H4 (cell line): ENCODE measurements around the gene SPATA12. TPM values are rescaled to one million over a fixed set of nuclear protein-coding genes. Genes with fewer than 3 reads are reported as not detected.

Source experiments
- DNase-seq: peaks from one replicate; pipeline ENCODE4 v3.0.0-alpha.2; 2015; ENCODE audit warnings: low spot score
- total RNA-seq: library from RNA; depleted of rRNA; stranded (reverse); fragments of >200 nt; shearing (Covaris generic); gene quantifications from 2 replicates; pipeline ENCODE4 v1.2.3, GENCODE V29; 2014; rRNA removed

Gene SPATA12
- 0.14 TPM in 1 of 2 replicates, not detected in the other for total RNA-seq

GRCh38 chr3:57060089-57060821, at the start of gene SPATA12:
TSS of gene SPATA12 (plus strand) at chr3:57060664. CDS start at chr3:57073695, 13,031 bp downstream.
- peak; percentile 89 for DNase-seq

GRCh38 chr3:57011022-57011421, 49.4 kb upstream of the SPATA12 start:
- no peak for DNase-seq

DNA sequence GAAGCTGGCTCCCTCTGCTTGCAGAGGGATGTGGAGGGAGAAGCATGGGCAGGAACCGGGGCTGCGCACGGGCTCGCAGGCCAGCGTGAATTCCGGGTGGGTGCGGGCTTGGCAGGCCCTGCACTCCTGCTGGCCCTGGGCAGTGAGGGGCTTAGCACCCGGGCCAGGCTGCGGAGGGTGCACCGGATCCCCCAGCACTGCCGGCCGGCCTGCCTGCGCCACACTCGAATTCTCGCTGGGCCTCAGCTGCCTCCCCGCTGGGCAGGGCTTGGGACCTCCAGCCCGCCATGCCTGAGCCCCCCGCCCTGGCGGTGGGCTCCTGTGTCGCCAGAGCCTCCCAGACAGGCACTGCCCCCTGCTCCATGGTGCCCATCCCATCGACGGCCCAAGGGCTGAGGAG, 47.6 kb upstream of the SPATA12 start:
- no peak for DNase-seq

DNA sequence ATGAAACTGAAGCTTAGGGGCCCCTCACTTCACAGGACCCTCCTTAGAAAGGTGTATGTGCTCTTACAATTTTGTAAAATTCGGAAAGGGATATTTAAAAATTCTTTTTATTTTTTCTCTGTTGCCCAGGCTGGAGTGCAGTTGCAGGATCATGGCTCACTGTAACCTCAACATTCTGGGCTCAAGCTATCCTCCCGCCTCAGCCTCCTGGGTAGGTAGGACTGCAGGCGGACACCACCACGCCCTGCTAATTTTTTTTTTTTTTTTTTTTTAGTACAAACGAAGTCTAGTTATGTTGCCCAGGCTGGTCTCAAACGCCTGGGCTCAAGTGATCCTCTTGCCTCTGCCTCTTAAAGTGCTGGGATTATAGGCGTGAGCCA, 45.1 kb upstream of the SPATA12 start:
- DNase-seq = no peak

- DNase-seq = no peak
Observed at GRCh38 chr3:57015912-57016311, 44.6 kb upstream of the SPATA12 start.

- peak; percentile 45 for DNase-seq
Observed at GRCh38 chr3:57017459-57017845, 43.0 kb upstream of the SPATA12 start.

GRCh38 chr3:57018246-57018645, 42.2 kb upstream of the SPATA12 start:
- no peak for DNase-seq

- DNase-seq = no peak
Observed at GRCh38 chr3:57019057-57019456, 41.4 kb upstream of the SPATA12 start.

DNA sequence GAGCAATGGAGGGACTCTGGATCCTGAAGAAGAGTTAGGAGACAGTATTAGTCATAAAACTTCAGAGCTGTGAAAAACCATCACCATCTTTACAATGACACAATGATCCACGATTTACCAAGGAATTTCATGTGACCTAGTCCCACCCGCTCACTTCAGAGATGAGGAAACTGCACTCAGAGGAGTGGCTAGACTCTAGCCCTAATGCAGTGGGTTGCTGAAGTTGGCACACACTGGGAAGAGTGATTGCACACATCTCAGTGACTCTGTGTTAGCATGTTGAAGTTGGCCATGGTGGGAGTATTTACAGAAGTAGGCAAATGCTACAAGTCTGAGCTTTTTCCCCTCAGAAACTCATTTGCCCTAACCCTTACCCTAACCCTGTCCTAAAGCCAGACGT, 35.2 kb upstream of the SPATA12 start:
- no peak for DNase-seq

DNA sequence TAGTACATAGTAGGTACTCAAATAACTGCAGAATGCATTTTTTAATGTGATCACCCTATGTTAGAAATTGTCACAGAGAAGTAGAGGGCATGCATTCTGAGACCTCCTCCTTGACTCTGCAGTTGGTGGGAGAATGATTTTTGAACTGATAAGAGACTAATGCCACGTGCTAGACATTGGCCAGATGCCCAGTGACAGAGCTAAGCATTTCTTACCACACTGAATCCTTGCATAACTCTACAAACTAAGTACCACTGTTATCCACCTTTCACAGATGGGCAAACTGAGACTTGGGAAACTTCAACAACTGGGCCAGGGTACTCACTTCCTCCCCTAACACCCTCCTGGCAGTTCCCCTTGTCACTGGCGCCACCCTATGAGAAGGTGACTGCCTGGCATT, 33.5 kb upstream of the SPATA12 start:
- DNase-seq = peak; percentile 20

DNA sequence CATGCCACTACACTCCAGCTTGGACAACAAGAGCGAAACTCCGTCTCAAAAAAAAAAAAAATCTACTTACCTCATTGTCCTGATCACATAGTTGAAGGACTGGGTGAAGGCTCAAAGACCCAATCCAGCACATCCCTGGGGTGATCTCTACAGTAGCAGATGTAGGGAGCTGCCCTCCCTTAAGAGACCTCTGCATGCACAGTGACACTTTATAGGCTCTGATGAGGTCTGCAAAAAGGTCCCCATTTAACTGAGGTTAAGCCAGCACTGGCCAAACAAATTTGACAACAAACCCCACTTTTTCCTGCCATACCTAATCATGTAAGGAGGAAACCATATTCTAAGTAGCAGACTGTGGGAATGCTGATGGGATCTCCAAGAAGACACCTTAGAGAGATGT, 31.1 kb upstream of the SPATA12 start:
- DNase-seq = no peak

DNA sequence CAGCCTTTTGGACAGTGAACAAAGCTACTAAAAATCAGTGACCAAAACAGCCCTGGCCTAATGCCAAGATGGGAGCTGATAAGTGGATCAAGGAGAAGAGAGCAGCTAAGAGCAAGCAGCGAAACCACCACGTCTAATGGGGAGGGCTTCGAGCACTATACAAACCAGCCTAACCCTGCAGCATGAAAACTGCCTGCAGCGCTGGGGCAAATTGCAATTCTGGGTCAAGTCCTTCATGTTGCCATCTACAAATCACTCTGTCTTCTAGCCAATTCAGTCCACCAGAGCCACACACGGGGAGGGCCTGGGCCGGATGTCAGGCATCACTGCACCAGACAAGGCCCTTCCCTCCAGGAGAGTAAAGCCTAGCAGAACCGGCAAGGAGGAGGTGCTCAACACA, 30.5 kb upstream of the SPATA12 start:
- no peak for DNase-seq

- no peak for DNase-seq
Observed at GRCh38 chr3:57030721-57031120, 29.7 kb upstream of the SPATA12 start.

DNA sequence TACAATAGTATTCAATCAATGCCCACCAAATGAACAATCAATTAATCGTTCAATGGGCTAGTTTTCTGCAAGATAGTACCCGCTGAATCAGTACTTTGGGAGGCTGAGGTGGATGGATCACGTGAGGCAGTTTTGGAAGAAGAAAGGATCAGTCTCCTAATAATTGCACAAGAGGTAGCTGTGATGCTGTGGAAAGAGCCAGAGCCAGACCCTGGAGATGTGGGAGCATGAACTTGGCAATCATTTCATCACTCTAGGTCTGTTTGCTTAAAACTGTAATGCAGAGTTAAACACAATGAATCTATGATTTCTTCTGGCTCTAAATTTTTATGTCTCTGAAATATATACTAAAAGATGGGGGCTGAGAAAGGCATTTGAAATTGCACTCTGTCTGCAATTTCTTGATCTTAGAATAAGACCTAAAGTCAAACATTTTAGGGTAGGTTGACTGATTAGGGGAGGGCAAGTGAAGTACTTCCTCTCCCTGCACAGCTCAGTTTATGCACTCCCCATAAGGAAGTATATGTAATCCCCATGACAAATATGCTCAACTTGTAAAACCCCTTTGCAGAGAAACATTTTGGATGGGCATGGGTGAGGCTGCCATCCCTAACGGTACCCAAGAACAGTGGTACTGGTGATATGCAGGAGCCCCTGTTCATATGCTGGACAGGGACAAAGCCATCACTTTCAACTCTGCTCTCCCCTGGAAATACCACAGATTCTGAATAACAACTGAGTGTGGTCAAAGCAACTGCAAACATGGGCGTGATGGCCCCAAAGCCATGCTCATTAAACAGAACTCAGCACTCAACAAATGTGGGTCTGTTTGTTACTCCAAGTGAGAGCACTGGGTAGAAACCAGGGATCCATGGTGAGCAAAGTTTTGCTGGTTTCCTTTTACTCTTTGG, 28.6 kb upstream of the SPATA12 start:
- no peak for DNase-seq

- DNase-seq = no peak
Observed at GRCh38 chr3:57036952-57037351, 23.5 kb upstream of the SPATA12 start.

DNA sequence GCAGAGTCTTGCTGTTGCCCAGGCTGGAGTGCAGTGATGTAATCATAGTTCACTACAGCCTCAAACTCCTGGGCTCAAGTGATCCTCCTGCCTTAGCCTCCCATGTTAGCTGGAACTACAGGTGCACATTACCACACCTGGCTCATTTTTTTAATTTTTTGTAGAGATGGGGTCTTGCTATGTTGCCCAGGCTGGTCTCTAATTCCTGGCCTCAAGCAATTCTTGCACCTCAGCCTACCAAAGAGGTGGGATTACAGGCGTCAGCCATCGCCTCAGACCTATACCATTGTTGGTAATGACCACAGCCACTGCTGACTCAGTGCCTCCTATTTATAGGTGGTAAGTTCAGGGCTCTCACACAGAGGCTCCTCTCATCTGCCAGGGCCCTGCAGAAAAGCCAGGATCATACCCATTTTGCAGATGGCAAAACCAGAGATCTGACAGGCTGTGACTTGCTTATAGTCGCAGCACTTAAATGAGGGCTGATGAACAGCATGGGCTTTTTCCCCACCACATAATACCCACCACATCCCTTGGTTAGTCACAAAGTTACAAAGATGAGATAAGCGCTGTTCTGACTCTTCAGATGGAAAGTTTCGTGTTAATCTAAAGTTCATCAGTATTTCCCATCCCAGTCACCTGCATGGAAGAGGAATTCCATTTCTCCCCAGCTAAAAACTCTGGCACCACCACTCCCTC, 21.8 kb upstream of the SPATA12 start:
- DNase-seq = no peak

DNA sequence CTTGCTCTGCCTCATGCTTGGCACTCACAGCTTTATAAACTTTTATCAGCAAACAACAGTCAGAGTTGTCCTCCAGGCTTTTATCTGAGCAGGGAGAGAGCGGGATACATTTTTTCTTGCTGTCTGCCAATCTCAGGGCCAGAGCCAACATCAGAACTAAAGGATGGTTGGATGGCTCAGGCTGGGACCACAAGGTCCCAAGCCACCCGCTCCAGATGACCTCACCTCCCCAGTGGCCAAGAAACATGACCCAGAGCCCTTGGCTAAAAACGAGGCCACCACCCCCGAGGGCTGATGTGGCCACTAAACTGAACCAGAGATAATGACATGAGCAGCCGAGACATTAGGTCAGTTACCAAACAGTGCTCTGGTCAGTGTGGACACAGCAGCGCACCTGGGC, 18.8 kb upstream of the SPATA12 start:
- DNase-seq = no peak

DNA sequence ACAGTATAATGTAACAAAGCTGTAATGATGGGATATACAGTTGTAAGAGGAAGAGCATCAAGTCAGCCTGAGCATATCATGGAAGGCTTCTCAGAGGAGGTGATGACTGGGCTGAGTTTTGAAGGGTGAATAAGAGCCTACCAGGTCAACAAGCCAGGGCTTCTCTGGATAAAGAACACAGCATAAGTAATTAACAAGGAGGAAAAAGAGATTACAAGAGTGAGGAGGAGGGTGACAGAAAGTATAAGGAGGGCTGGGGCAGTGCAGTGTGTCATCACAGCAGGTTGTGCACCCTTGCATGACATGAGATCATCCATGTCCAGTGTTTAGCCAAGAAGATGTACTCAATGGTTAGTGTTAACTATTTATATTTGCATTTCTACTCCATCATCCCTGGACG, 16.9 kb upstream of the SPATA12 start:
- DNase-seq = no peak

DNA sequence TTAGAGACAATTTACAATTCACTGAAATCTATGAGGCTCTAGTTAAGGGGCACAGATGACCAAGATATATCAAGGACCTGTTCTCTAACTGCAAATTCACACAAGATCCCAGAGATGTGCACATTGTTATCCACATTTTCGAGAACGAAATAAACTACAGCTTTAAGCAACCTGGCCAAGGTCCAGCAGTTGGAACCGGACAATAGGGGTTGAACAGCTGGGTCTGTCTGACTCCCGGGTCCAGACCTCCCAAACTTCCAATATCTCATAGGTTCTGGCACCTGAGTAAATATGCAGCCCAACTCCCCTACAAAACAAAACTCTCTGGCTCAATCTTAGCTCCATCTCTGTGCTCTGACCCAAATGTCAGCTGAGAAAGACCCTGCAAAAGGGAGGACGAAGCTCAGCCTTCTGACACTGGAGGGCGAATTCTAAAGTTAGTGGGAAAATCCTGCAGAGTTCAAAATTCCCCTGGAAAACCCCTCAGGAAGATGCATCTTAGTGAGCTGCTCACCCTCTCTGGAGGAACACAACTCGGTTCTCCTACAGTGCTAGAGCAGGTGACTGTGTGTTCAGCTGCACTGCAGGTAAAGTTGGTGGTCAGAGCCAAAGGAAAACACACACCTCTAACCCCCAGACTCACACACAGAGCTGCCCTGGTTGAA, 14.2 kb upstream of the SPATA12 start:
- no peak for DNase-seq

DNA sequence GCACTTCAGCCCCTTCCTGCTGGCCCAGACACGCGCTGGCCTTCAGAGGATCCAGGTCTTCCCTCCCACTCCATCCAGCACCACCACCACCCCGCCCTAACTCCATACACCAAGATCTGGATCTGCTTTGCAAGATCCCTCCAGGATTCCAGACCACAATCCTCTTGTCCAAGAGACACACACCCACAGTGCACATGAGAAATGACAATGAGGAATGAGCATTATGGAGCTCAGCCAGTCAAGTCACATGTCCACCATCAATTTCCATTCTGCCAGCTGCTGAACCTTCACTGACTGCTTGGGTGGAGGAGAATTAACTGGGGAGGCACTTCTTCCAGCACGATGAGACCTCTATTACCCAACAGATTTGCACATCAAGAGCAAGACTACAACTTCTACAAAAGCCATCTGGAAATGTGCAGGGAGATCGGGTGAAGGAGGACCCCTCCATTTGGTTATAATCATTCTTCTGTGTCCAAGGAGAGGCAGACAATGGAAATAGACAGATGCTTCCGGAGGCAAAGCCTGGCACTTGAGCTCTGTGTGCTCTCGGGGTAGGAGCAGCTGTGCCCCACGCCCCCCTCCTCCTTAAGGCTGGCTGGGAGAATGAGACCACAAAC, 12.3 kb upstream of the SPATA12 start:
- DNase-seq = no peak

DNA sequence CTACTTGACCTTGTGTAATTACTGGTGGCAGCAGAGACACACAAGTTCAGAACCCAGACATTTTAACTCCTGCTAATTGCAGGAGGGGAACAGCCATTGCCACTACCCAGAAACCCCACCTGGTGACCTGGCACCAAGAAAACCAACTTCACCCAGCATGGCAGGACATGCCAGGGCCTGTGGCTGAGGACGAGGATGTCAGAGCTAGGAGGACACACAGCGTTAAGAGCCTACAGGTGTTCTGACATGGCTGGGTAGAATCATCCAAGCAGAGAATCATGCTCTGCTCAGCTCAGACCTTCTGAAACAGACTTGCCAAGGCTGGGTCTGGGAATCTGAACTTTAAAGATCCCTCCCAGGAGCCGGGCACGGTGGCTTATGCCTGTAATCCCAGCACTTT, 11.7 kb upstream of the SPATA12 start:
- no peak for DNase-seq
